Daoy (cell line): ENCODE measurements around the gene GNB1L. TPM values are rescaled to one million over a fixed set of nuclear protein-coding genes. Genes with fewer than 3 reads are reported as not detected.
"Not testable (repeated sequence)": the region's sequence is repeated elsewhere in the genome, so short reads cannot be mapped to it uniquely, and the experiment has no call there.

Source experiments
- DNase-seq: peaks from one replicate; pipeline ENCODE4 v3.0.0-alpha.2; 2015; ENCODE audit warnings: low read depth
- total RNA-seq: library from RNA; depleted of rRNA; stranded (reverse); fragments of >200 nt; shearing (Covaris generic); gene quantifications from 2 replicates; pipeline ENCODE4 v1.2.3, GENCODE V29; 2014

GNB1L gene
- total RNA-seq, 1 experiment from 2014 or later, result 16.1 TPM

GRCh38 chr22:19797086-19798002 lies 57.3 kb downstream of the GNB1L start:
- no peak for DNase-seq

- no peak for DNase-seq
Measured at GRCh38 chr22:19796160-19796559, 58.5 kb downstream of the GNB1L start.

GRCh38 chr22:19795617-19796008 lies 59.1 kb downstream of the GNB1L start:
- no peak for DNase-seq

DNA sequence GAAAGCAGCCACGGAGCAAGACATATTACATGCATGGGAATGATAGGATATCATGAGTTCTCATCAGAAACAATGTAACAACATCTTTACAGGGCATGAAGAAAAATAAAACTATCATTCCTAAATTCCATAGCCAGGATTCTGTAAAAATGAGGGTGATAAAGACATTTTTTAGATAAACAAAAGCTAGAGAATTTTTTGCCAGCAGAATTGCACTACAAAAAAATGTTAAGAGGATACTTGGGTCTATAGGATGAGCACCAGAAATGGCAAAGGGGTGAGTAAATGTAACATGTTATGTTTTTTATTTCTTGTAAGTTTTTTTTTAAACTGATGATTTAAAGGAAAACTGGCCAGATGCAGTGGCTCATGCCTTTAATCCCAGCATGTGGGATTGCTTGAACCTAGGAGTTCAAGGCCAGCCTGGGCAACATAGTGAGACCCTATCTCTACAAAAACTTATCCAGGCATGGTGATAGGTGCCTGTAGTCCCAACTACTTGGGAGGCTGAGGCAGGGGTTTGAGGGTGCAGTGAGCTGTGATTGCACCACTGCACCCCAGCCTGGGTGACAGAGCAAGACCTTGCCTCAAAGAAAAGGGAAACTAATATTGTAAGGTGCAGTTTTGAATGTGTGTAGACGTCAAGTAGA lies 60.9 kb downstream of the GNB1L start:
- no peak for DNase-seq

GRCh38 chr22:19793161-19793560 lies 61.5 kb downstream of the GNB1L start:
- DNase-seq, result no peak

- not testable (repeated sequence) for DNase-seq
Measured at GRCh38 chr22:19792383-19792896, 62.2 kb downstream of the GNB1L start.

DNA sequence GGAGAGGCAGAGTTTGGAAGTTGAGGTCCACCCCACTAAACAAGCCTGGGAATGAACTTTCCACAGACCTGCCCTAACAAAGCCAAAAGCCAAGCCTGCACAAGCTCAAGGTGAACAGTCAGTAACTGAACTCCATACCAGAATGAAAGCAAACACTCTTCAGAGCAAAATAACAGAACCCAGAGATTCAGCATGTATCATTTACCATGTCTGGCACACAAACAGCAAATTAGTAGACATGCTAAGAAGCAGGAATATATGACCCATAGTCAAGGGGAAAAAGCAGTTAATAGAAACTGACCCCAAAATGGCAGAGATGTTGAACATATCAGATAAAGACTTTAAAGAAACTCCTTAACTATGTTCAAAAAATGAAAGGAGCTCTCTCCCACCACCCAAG lies 62.8 kb downstream of the GNB1L start:
- DNase-seq, result no peak

DNA sequence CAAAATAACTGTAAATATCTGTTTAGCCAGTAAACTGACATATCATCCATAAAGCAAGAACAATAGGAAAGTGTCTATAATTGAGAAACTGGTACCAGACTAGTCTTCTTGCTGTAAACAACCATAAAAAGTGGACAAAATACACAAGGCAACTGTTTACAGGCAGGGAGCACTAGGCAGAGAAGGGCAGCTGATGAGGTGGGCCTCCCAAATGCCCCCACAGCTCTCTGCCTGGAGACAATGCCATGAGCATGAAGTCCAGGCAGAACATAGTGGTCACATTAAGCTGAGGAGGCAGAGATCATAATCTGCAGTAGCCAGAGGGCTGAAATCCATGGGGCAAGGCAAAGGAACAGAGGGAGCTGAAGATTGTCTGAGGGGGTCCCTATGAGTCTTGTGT lies 63.4 kb downstream of the GNB1L start:
- DNase-seq, result no peak

GRCh38 chr22:19789828-19790227 lies 64.8 kb downstream of the GNB1L start:
- DNase-seq, result no peak

- DNase-seq, result no peak
Measured at GRCh38 chr22:19789406-19789805, 65.3 kb downstream of the GNB1L start.

- no peak for DNase-seq
Measured at GRCh38 chr22:19788661-19789225, 65.9 kb downstream of the GNB1L start.

GRCh38 chr22:19787849-19788141 lies 66.9 kb downstream of the GNB1L start:
- no peak for DNase-seq

DNA sequence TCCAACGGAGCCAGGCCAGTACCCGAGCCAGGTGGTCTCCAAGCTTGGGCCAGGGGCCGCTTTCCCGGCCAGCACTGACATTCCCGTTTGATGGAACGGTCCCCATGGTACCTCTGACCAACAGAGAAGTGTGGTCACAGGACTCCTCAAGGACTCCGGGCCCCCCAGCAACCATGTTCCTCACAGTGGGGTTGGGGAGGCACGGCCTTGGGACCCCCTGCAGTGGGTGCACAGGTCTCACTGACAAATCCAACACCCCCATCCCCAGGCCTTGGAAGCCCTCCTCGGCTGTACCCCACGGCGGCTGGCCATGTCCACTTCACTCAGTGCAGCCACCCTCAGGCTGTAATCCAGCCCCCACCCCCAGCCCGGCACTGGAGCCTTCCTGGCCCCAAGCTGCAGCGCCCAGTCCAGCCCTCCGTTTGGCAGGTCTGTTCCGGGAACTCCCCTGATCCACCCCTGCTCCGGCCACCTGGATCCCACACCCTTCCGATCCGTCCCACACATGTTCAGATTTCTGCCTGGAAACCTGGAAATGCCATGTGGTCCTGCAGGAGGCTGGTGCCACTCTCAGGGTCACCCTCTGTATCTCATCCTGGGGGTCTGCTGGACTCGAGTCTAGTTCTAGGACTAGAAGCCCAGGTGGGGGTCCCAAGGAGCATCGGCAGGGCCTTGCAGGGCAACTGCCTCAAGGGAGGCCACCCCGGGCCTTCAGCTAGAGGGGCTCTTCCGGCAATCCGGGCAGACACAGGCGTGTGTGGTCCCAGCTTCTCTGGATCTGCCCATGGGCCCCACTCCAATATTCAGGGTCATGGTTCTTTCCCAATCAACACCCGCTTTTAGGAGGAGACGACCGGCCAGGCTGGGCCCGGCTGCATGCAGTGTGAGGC lies 67.5 kb downstream of the GNB1L start:
- no peak for DNase-seq

GRCh38 chr22:19786264-19786585 lies 68.4 kb downstream of the GNB1L start:
- no peak for DNase-seq

DNA sequence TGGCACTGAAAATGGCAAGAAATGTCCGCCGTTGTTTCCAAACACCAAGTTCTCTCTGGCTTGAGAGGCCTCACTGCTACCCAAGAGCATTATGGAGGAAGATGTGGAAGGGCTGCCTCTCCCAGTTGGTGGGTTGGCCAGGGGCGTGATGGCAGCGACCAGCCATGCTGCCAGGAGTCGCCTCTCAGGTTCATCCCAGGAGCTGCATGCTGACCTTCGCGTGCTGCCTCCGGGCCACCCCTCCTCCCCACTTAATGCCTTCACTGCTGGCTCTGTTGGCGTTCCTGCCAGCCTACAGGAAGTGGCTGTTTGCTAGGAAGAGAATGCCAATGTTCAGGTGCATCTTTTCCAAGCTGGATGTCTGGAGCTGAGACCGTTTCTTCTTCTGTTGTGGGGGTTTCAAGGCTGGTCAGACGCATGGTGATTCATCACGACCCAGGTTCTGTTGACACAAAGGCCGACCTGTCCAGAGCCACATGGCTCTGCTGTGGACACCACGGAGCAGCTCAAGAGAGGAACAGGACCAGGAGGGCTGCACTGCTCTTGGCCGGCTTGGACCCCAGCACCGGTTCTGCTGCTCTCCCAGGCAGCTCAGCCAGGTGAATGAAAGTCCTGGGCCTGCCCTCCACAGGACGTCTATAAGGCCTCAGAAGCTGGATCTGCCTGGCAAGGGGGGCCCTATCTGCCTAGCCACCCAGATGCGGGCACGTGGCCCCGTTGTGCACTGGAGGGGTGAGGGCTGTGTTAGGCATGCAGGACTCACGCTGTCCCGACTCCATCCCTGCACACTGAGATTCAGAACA lies 69.0 kb downstream of the GNB1L start:
- no peak for DNase-seq

DNA sequence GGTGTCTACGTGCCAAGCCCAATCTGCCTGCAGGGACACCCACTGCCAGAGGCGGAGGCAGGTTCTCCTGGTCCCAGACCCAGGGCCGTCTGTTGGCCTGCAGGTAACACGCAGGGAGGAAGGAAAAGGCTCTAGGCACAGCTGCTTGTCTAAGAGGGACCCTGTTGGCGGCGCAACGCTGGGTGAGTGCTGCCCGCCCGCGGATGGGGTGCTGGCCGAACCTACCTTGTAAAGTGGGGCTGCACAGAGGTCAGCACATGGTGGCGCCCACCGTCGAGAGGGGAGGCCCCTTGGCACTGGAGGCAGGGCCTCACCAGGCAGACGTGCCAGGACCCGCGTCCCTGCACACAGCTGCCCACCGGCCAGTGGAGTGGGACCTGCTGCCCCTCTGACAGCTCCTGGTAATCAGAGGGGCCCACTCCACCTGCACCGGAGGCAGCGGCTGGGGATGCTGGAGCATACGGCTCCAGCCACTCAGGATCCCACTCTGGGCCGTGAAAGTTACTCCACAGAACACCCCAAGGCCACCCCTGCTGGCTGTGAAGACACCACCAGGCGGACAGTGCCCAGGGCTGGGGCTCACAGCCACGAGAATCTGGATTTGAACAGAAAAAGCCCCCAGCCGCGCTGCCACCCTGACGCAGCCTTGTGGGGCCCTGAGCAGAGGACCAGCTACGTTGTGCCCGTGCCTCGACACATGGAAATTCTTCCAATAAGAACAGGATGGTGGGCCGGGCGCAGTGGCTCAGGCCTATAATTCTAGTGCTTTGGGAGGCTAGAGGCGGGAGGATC lies 70.1 kb downstream of the GNB1L start:
- no peak for DNase-seq

- DNase-seq, result no peak
Measured at GRCh38 chr22:19783586-19784383, 70.9 kb downstream of the GNB1L start.

DNA sequence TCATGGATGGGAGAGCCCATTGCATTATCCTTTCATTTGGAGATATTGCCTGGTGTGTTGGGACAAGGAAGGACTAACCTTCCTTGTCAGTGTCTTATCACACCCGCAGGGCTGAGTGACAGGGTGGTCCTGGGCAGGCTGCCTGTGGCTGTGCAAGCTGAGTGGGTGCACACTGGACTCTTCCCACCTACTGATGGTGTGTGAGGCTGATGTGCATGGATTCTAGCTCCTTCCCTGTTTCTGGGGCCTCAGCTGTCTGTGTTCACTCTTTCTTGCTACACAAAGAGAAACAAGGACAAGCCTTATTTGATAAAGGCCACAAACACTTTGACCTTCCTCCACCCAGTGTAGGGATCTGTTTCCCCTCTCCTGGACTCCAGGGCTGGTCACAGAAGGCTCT lies 72.1 kb downstream of the GNB1L start:
- no peak for DNase-seq

- no peak for DNase-seq
Measured at GRCh38 chr22:19779685-19780268, 74.9 kb downstream of the GNB1L start.
